Forelimb muscle (tissue), 1 donor: ENCODE measurements around the gene C5. TPM values are rescaled to one million over a fixed set of nuclear protein-coding genes. Genes with fewer than 3 reads are reported as not detected.
"Not testable (repeated sequence)": the region's sequence is repeated elsewhere in the genome, so short reads cannot be mapped to it uniquely, and the experiment has no call there.

Experiments used
- DNase-seq: peaks from one replicate; pipeline ENCODE4 v3.0.0-alpha.2; 2013; ENCODE audit warnings: low read depth
- polyA plus RNA-seq: library from polyadenylated mRNA; unstranded; fragments of 120-200 nt; gene quantifications from one replicate; pipeline ENCODE4 v1.2.1, GENCODE V29; 2013; ENCODE audit not compliant: insufficient read length

Gene C5
- polyA plus RNA-seq, 1 donor = 6.8 TPM

DNA sequence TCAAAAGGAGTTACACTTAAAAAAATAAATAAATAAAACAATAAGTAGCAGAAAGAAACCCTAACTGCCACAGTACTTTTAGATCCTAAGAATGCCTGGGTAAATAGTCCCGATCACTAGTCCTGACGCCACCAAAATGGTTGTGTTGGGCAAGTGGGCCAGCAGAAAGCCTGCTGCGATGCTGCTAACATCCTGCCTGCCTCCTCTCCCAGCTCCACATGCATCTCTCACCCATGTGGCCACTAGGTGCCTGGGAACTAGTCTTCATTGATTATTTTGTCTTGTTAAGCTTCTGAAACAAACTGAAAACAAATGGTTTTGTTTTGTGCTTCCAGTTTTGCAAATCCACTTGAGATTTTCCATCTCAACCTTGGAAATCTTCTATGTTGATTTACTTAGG is 69.1 kb downstream of the C5 start:
- no peak for DNase-seq

DNA sequence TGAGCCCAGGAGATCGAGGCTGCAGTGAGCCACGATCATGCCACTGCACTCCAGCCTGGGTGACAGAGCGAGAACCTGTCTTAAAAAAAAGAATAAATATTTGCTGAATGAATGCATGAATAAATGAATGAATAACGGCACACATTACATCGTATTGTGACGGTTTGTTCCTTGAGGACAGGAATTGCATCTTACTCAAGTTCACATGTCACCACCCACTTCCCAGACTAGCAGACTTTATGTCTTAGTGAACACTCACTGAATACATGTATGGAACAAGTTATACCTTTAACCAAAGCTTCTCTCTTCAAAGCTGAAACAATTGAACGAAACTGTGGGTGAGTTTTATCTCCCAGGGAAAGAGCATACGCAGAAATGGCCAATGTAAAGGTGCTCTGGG is 70.3 kb downstream of the C5 start:
- no peak for DNase-seq

DNA sequence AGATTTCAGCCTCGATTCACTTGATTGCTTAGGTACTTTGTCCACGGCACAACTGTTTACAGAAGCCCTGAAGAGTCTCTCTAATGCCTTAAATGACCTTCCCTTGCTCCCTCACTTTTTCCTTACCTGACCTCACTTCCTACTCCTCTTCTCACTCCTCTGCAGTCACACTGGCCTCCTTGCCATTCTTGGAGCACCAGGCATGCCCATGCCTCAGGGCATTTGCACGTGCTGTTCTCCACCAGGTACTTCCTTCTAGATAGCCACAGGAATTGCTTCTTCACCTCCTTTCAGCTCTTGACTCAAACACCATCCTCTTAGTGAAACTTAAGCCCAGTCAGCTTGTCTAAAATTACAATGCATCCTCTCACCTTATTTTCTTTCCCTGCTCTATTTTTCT is 71.1 kb downstream of the C5 start:
- DNase-seq = no peak

DNA sequence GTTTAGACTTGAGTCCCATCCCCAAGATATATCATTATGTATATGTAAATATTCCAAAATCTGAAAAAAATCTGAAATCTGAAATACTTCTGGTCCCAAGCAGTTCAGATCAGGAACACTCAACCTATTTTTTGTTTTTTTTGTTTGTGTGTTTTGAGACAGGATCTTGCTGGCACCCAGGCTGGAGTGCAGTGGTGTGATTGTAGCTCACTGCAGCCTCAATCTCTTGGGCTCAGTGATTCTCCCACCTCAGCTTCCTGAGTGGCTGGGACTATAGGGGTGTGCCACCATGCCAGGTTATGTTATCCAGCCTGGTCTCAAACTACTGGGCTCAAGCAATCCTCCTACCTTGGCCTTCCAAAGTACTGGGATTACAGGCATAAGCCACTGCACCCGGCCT is 72.8 kb downstream of the C5 start:
- no peak for DNase-seq

DNA sequence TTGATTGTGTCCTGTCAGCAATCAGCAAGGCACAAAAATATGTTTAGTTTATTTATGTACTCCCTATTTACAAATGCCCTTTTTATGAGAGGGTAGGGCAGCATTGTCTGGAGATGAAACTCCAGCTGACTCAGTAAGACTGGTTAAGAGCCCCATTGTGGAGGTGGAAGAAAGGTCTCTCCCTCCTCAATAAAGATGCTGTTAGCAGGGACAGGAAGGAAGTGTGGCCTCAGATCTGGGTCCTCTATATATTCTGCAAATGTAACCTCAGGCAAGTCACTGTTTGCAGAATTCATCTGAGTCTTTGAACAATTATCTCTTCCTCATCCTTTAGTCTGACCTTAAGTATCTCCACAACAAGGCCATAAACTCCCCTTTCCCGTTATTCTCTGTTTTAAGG is 75.2 kb downstream of the C5 start:
- no peak for DNase-seq

DNA sequence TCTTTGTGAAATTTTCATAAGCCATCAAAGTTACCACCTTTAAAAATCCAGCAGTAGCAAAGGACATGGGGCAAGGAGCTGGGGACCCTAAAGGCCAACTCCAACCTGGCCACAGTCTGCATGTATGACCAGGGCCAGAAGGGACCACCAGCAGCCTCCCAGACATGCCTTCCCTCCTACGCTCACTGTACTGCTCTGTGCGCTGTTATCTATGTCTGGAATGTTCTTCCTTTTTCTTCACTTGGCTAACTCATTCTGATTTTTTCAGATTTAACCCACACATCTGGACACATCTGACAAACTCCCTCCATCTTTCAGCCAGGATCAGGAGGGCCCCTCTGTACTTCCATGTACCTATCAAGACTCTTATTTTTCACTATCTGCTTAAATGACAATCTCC is 75.9 kb downstream of the C5 start:
- no peak for DNase-seq

DNA sequence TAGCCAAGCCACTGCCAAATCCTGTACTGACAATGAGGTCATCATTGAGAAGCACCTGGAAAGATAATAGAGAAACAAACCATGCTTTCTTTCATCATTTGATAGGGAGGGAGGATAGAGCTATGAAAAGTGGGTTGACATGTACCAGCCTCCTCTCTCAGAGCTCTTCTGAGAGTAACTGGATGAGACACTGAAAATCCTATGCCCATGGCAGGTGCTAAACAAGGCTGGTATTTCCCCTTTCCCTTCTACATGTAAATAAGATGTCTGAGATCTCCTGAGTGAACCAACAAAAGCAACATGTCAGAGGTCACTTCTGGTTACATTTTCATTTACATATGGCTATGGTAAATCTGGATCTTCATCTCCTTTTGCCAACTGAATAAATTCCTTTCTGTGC is 78.1 kb downstream of the C5 start:
- no peak for DNase-seq

DNA sequence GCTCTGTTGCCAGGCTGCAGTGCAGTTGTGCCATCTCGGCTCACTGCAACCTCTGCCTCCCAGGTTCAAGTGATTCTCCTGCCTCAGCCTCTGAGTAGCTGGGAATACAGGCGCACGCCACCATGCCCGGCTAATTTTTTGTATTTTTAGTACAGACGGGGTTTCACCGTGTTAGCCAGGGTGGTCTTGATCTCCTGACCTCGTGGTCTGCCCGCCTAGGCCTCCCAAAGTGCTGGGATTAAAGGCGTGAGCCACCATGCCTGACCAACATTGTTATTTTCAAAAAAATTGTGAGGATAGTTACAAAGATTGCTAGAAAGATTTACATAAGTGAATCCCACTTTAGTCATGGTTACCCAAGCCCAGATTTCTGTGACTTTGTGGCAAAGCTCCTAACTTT is 78.6 kb downstream of the C5 start:
- not testable (repeated sequence) for DNase-seq

DNA sequence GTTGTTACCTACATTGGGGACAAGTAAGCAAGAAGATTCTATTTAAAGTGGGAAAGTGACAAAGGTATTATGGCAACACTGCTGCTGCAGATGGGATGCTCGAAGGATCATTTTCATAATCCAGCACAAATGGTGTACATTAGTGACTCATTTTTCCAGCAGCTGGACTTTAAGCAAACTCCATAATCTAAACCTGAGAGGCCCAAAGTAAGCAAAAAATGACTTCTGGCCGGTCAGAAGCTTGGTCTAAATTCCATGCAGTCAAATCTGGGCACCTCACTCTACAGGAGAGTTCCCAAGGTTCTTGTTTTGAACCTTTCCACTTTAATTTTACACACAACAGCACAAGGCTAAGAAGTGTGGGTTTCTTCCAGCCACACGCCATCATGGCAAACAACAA is 79.8 kb downstream of the C5 start:
- DNase-seq = peak; percentile 35

DNA sequence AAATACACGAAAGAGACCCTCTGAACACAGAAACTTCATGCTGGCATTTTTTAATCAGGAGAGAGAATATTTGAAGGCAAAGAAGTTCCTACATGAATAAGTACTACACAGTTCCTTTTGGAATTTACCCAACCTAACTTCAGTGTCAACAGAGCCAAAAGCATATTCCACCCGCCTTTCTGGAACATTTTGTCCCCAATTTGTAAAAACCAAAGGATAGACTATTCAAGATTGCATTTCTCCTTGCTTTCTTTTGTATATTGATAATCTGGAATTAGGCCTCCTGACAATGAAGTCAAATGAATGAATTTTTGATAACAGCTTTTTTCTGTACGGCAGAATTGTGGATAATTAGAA is 84.1 kb downstream of the C5 start:
- DNase-seq = peak; percentile 32

DNA sequence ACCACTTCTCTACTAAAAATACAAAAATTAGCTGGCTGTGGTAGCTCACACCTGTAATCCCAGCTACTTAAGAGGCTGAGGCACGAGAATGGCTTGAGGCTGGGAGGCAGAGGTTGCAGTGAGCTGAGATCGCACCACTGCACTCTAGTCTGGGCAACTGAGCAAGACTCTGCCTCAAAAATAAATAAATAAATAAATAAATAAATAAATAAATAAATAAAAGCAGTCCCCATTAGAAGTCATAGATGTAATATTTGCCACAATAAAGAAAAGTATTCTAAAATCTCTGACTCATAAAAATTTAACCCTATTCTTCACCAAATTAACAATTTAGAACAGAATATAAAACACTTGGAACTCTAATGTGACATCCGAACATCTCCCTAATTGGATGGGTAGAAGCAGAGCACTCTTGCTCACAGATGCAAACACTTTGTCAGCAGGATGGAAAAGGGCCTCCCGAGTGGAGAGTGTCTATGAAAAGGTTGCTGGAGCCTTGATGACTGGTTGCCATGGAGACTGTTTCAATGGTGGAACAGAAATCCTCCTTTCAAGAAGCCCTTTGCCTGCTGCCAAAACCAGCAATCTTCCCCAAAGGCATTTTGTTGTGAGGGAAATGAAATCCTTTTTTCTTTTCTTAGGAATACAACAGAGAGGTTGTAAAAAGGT is 84.6 kb downstream of the C5 start:
- DNase-seq = peak; percentile 75

DNA sequence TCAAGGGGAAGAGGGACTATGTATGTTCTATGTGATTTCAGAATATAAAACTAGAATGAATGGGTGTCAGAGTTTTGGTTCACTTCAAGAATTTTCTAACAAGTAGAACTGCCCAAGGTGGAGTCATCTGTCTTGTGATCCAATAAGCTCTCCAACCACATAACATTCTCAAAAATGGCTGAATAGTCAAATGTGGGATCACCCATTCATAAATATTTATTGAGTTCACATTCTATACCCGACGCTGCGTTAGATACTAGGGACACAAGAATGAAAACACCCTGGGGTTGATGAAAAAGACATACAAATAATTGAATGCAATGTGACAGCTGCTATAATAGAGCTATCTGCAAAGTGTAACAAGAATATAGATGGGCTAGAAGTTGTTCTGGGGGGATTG is 88.1 kb downstream of the C5 start:
- DNase-seq = no peak

DNA sequence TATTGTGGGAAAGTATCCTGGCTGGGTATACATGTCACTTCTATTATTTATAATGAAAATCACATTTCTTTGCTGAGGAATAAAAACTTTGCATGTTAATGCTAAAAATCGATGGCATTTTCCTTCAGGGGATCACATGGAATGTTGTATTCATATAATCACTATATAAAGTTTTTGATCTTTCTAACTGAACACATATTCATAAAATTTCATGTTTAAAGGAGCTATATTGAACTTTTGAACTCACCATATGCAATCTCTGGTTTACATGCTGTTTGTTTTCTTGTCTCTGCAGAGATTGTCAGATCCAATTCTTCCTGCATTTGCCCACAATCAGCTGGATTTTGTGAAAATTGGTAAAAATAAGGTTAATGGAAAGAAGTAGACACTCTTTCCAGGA is 90.1 kb downstream of the C5 start:
- DNase-seq = no peak

DNA sequence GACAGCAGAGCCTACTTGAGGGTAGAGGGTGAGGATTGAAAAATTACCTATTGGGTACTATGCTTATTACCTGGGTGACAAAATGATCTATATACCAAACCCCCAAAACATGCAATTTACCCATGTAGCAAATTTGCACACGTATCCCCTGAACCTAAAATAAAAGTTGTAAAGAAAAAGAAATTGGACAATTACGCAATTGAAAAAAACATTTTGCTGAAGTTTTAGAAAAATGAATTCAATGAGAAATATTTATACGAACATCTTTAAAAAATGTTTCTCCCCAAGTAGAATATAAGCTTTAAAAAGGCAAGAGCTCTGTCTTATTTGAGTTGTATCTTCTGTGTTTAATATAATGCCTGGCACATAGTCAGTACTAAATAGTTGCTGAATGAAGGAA is 93.2 kb downstream of the C5 start:
- no peak for DNase-seq

DNA sequence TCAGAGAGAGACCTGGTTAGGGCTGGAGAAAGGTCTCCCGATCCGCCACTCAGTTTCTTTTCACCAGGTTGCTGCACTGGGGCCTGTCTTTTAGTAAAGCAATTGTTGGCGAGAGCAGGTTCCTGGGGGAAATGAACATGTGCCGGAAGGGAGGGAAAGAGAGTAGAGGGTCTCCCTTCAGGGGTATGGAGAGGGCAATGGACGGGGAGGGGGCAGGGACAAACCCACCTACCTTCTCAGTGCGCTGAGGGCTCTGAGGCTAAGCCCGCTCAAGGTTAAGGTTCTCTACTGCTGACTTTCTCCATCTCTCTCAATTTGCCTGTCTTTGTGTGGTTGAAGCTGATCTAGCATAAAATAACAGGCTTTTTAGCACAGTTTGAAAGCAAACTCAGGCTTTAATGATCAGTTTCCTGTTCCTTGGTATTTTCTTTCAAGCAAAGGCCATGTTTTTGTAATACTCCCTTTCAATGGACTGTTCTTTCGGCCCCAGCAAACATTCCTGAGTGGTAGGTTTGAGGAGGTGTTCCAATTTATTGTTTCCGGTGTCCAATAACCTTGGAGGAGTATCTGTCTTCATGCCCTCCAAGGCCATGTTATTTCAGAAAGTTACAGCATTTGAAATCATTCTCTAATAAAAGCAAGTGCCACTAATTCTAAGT is 98.0 kb downstream of the C5 start:
- DNase-seq = no peak

DNA sequence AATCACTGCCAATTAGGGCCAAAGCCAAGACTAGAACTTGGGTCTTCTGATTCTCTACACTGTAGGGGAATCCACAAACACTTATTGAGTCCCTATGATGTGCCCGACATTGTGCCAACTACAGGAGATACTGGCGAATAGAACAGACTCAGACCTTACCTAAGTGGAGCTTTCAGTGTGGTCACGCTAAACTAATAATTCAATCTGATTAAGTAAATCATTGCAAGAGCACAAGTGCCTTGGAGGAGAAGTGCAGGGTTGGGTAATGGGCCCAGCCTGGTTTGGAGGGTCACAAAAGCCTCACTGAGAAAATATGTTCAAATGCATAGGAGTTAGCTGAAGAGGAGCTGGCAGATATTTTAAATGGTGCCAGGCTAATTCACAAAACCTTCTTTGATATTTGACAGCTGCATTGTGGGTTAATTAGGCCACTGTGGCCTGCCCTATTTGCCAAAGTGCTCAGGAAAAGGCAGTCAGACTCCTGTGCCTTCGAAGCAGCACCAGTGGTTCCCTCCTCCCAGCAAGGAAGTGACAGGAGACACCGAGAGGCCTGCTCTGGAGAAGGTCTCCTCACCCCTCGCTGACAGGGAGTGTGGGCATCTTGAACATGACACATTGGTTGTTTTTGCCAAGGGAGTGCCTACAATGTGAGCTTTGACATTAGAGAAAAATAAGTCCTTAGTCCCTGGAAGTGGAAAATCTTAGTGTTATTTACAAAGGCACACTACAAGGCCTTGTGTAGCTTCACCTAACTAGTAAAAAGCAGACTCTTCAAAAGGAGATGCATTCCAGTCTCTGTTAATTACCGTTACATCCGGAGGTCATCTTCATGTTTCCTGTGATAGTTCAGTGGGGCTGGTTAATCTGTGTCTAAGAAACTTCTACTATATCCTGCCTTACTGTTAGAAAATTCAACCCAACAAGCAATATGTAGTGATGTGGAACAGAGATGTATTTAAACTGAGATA is 99.4 kb downstream of the C5 start:
- no peak for DNase-seq

DNA sequence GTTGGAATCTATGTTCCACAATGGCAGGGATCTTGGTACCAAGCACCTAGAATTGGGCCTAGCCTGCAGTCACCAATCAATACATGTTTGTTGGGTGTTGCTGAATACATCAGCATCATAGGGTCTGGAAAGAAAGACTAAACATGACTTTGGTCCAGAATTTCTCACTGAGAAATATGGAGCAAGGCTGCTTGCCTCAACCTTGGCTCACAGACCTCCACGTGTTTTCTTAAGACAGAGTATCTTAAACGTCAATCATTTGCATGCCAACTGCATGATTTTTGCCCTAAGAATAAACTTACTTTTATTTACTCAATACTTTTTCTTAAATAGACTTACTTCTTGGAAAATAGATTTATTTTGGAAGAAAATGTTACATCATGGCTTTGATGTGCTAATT is 100.8 kb downstream of the C5 start:
- no peak for DNase-seq

DNA sequence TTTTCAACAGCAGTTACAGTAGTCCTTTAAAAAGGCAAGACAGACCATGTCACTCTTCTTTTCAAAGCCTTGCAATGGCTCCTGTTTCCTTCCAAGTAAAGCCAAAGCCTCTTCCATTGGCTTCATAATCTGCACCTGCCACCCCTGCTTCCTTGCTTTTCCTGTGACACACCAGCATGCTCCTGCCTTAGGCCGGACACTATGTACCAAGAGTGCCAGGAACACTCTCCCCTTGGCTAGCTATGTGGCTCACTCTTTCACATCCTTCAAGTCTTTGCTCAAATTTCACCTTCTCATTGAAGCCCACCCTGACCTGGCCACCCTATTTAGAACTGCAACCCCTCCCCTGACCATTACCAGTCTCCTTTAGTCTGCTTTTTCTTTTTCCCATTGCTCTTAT is 101.3 kb downstream of the C5 start:
- DNase-seq = no peak

DNA sequence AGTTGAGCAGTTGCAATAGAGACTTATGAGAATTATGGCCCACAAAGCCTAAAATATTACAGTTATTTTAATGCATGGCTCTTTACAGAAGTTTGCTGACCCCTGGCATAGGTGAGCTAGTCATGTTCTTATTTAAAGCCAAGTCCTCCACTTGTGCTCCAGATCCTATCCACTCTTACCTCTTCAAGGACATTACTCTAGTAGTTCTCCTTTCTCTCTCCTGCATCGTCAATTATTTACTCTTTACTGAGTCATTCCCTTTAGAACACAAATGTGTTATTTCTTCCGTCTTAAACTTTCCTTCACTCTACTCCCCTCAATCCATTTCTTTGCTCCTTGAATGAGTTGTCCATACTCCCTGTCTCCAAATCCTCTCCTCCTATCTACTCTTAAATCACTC is 102.9 kb downstream of the C5 start:
- DNase-seq = no peak

DNA sequence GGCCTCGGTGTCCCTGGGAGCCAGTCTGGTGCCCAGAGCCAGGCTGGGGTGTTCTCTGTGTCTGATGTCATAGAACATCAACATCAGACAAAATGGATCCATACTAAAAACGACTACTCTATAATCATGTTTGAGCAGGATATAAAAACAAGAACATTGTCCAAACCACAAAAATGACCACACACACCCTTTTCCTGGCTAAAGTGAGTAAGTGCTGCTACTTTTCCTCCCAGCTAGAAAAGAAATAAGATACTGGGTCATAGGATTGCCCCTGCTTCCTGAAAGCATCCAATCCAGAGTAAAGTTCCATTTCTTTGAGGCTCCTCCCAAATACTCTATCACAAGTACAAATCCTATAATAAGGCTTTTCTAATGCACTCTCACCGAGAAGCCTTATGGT is 103.8 kb downstream of the C5 start:
- no peak for DNase-seq

DNA sequence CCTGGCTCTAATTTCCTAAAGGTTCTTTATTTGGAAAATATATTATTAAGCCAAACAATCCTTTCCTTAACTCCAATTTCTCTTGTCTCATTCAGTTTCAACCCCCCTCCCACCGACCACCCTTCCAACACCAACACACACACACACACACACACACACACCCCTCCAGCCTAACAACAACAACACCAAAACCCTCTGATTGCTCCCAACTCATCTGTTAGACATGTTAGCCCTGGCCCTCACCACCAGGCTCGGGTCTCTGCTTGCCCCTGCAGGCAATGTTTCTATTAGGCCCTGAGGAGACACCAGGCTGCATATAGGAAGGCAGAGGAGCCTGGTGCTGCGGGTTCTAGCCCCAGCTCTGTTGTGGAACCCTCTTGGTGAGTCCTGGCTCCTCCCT is 105.1 kb downstream of the C5 start:
- DNase-seq = no peak

DNA sequence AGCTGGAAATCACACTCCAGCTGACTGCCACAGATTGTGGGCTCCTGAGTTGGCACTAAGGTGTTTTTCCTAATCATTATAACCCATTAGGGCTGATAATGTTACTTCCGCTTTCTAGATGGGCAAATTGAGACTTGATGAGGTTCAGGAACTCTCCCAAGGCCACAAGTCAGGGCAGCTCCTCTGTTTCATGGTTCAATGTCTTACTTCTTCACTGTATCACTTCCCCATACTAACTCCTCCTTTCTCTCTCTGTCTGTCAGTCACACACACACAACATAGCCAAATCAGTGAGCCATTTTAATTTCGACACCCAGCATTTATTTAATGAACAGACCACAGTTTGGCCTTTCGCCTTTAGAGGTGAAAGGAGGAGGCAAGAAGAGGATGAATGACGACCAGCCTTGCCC is 105.6 kb downstream of the C5 start:
- DNase-seq = no peak
